Measurements from ENCODE around the gene SVEP1. TPM values are rescaled to one million over a fixed set of nuclear protein-coding genes. Genes with fewer than 3 reads are reported as not detected.
A peak's percentile ranks its signal among the peaks of the same experiment; 100 is the strongest.

SVEP1 gene
- total RNA-seq, 1 experiment from 2014 or later = 0.04 TPM

DNA sequence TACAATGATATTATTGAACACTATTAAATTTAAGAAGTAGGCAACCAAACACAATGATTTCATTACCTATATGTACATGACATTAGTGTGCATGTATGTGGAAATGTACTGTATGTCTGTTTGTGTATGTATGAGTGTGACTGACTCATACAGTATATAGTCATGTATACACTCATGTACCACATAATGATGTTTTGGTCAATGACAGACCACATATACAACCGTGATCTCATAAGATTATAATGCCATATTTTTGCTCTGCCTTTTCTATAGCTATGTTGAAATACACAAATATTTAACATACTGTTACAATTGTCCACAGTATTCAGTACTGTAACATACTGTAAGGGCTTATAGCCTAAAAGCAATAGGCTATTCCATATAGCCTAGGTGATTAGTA is 19.7 kb downstream of the SVEP1 start:
- H4K20me1 ChIP-seq (ENCODE audit: low read length) = no peaks in the 10 kb centered on the region
- DNase-seq (no peak), ATAC-seq (no peak)
- no peaks in the 10 kb centered on the region for H3K4me1 ChIP-seq (ENCODE audit: insufficient read depth, low read length)
- H3F3A ChIP-seq (ENCODE audit: low read length, unreplicated experiment) = no peaks in the 10 kb centered on the region
- no TSS peak for BruUV-seq (replicated peaks)
- H3K4me3 ChIP-seq (ENCODE audit: low read length) = no peak overlapping the region
- POLR2A ChIA-PET (ENCODE audit: unreplicated experiment) = no interaction called here
- no peaks in the 10 kb centered on the region for H3K9me3 ChIP-seq (ENCODE audit: low read length)
- CTCF ChIA-PET = no interaction called here
- H3K79me2 ChIP-seq (ENCODE audit: low read length) = no peaks in the 10 kb centered on the region
- H3K9me2 ChIP-seq (replicated peaks; ENCODE audit: low read length) = no peaks in the 10 kb centered on the region
- H3K36me3 ChIP-seq (ENCODE audit: low read depth, low read length) = no peaks in the 10 kb centered on the region
- no peak overlapping the region for H3K27ac ChIP-seq (ENCODE audit: low read length)
- TF ChIP-seq, protein P1, sequence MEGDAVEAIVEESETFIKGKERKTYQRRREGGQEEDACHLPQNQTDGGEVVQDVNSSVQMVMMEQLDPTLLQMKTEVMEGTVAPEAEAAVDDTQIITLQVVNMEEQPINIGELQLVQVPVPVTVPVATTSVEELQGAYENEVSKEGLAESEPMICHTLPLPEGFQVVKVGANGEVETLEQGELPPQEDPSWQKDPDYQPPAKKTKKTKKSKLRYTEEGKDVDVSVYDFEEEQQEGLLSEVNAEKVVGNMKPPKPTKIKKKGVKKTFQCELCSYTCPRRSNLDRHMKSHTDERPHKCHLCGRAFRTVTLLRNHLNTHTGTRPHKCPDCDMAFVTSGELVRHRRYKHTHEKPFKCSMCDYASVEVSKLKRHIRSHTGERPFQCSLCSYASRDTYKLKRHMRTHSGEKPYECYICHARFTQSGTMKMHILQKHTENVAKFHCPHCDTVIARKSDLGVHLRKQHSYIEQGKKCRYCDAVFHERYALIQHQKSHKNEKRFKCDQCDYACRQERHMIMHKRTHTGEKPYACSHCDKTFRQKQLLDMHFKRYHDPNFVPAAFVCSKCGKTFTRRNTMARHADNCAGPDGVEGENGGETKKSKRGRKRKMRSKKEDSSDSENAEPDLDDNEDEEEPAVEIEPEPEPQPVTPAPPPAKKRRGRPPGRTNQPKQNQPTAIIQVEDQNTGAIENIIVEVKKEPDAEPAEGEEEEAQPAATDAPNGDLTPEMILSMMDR (conservative IDR thresholded peaks at IDR 0.05; ENCODE audit: low read depth, low read length) = no peak
- TF ChIP-seq EZH2 (IDR thresholded peaks at IDR 0.05; ENCODE audit: low read length, unreplicated experiment) (no peak), EZH2phosphoT487 (IDR thresholded peaks at IDR 0.05; ENCODE audit: borderline replicate concordance, low read length) (no peak)
- H3K4me2 ChIP-seq (ENCODE audit: low read length) = no peak overlapping the region
- no peak overlapping the region for H3K9ac ChIP-seq (ENCODE audit: low read length)
- no peak overlapping the region for H2AFZ ChIP-seq (ENCODE audit: low read length)
- intact Hi-C loops (cut with micrococcal nuclease) = no loop called here
- no peaks in the 10 kb centered on the region for H3K27me3 ChIP-seq (ENCODE audit: low read length)

DNA sequence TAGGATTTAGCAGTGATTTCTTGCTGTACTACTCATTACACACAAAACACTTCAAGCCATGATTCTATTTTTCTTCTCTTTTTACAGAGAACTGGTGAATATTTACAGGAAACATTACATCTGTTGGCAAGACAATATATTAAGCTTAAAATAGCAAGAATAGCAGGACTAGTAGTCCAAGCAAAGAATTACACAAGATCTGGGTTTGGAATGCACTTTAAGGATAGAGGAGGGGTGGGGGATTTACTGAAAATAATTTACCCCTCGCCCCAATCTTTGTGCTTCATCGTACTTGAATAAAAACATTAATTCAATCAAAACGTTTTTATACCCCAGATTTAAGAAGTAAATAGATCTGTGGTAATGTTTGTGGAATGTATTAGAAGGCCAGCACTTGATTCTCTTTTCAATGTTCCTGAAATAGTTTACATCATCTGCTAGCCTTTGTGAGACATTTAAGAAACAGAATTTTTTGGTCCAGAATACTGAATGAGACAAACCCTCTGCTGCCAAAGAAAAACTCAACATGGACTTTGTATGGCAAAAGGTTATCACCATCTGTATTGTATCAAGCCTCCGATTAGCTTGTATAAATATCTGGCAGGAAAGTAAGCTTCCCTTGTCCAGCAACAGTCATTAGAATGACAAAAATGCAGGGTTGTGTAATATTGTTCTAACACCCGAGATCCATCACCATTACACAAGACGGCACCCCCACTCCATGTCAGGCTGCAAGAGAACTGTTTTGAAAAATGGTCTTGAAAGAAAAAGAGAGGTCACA is 23.8 kb downstream of the SVEP1 start:
- no peak for DNase-seq
- POLR2A ChIA-PET (ENCODE audit: unreplicated experiment) = interaction anchor here (0.6 to 0.7 kb wide), 2 partner anchors 16 to 105 kb away, joined by 3 to 5 read pairs; no protein-coding TSS in a partner anchor
- CTCF ChIA-PET = no interaction called here
- Histone ChIP-seq H3K4me1 (ENCODE audit: insufficient read depth, low read length) (no peaks in the 10 kb centered on the region), H4K20me1 (ENCODE audit: low read length) (no peaks in the 10 kb centered on the region), H3K9me3 (ENCODE audit: low read length) (no peaks in the 10 kb centered on the region), H3K79me2 (ENCODE audit: low read length) (no peaks in the 10 kb centered on the region), H3K4me2 (ENCODE audit: low read length) (no peak overlapping the region), H3K9me2 (replicated peaks; ENCODE audit: low read length) (no peaks in the 10 kb centered on the region), H3K27ac (ENCODE audit: low read length) (no peak overlapping the region), H3K36me3 (ENCODE audit: low read depth, low read length) (no peaks in the 10 kb centered on the region), H3K27me3 (ENCODE audit: low read length) (no peaks in the 10 kb centered on the region), H3K4me3 (ENCODE audit: low read length) (no peak overlapping the region), H3F3A (ENCODE audit: low read length, unreplicated experiment) (no peaks in the 10 kb centered on the region), H2AFZ (ENCODE audit: low read length) (no peak overlapping the region), H3K9ac (ENCODE audit: low read length) (no peak overlapping the region)
- intact Hi-C loops (cut with micrococcal nuclease) = no loop called here
- TF ChIP-seq, protein P1 (conservative IDR thresholded peaks at IDR 0.05; ENCODE audit: low read depth, low read length) = no peak
- TF ChIP-seq EZH2 (IDR thresholded peaks at IDR 0.05; ENCODE audit: low read length, unreplicated experiment) = no peak
- no peak for TF ChIP-seq EZH2phosphoT487 (IDR thresholded peaks at IDR 0.05; ENCODE audit: borderline replicate concordance, low read length)
- ATAC-seq = no peak
- BruUV-seq (replicated peaks) = no TSS peak

DNA sequence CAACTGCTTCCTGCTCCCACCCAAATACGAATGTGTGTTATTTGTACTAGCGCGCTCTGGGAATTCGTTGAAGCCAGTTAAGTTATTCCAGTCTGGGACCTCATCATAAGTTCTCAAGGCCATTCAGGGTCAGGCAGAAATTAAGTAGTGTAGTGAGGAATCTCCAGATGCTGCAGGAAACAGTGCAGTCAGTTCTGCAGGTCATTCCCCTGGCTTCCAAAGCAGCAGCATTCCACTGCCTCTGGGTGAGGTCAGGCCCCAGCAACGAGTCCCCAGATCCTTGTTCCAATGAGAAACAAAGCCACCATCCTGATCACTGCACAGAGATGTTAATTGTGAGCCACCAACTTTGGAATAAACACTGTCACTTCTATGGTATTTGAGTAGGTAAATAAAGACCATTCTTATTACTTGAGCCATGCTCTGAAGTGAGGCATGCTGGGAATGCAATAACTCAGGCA is 33.1 kb downstream of the SVEP1 start:
- Histone ChIP-seq H4K20me1 (ENCODE audit: low read length) (no peaks in the 10 kb centered on the region), H3K9ac (ENCODE audit: low read length) (no peak overlapping the region), H2AFZ (ENCODE audit: low read length) (peak overlapping the region; percentile 13; the same call in 1 of the 2 replicates), H3K4me2 (ENCODE audit: low read length) (no peak overlapping the region), H3K4me3 (ENCODE audit: low read length) (no peak overlapping the region), H3K79me2 (ENCODE audit: low read length) (no peaks in the 10 kb centered on the region), H3K9me3 (ENCODE audit: low read length) (no peaks in the 10 kb centered on the region), H3K36me3 (ENCODE audit: low read depth, low read length) (no peaks in the 10 kb centered on the region), H3K9me2 (replicated peaks; ENCODE audit: low read length) (no peaks in the 10 kb centered on the region), H3K27me3 (ENCODE audit: low read length) (no peaks in the 10 kb centered on the region), H3F3A (ENCODE audit: low read length, unreplicated experiment) (no peaks in the 10 kb centered on the region), H3K4me1 (ENCODE audit: insufficient read depth, low read length) (peaks cover 19% of the 10 kb centered on the region), H3K27ac (ENCODE audit: low read length) (0 out of 2 replicates have a peak overlapping the region, but pooled peaks have one; percentile 12)
- no TSS peak for BruUV-seq (replicated peaks)
- DNase-seq (peak; percentile 64), ATAC-seq (peak; percentile 37)
- intact Hi-C loops (cut with micrococcal nuclease) = no loop called here
- TF ChIP-seq, protein P1 (conservative IDR thresholded peaks at IDR 0.05; ENCODE audit: low read depth, low read length) = no peak
- no peak for TF ChIP-seq EZH2 (IDR thresholded peaks at IDR 0.05; ENCODE audit: low read length, unreplicated experiment)
- TF ChIP-seq EZH2phosphoT487 (IDR thresholded peaks at IDR 0.05; ENCODE audit: borderline replicate concordance, low read length) = no peak
- CTCF ChIA-PET = no interaction called here
- POLR2A ChIA-PET (ENCODE audit: unreplicated experiment) = no interaction called here
